HG03196 (cell line): ENCODE measurements around the gene CAPRIN2.

Experiments
- ATAC-seq: cut with Tn5 transposase; IDR thresholded peaks from one replicate; pipeline ENCODE4 v1.9.1; 2021; ENCODE audit not compliant: unreplicated experiment

CAPRIN2 gene, protein sequence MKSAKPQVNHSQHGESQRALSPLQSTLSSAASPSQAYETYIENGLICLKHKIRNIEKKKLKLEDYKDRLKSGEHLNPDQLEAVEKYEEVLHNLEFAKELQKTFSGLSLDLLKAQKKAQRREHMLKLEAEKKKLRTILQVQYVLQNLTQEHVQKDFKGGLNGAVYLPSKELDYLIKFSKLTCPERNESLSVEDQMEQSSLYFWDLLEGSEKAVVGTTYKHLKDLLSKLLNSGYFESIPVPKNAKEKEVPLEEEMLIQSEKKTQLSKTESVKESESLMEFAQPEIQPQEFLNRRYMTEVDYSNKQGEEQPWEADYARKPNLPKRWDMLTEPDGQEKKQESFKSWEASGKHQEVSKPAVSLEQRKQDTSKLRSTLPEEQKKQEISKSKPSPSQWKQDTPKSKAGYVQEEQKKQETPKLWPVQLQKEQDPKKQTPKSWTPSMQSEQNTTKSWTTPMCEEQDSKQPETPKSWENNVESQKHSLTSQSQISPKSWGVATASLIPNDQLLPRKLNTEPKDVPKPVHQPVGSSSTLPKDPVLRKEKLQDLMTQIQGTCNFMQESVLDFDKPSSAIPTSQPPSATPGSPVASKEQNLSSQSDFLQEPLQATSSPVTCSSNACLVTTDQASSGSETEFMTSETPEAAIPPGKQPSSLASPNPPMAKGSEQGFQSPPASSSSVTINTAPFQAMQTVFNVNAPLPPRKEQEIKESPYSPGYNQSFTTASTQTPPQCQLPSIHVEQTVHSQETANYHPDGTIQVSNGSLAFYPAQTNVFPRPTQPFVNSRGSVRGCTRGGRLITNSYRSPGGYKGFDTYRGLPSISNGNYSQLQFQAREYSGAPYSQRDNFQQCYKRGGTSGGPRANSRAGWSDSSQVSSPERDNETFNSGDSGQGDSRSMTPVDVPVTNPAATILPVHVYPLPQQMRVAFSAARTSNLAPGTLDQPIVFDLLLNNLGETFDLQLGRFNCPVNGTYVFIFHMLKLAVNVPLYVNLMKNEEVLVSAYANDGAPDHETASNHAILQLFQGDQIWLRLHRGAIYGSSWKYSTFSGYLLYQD

DNA sequence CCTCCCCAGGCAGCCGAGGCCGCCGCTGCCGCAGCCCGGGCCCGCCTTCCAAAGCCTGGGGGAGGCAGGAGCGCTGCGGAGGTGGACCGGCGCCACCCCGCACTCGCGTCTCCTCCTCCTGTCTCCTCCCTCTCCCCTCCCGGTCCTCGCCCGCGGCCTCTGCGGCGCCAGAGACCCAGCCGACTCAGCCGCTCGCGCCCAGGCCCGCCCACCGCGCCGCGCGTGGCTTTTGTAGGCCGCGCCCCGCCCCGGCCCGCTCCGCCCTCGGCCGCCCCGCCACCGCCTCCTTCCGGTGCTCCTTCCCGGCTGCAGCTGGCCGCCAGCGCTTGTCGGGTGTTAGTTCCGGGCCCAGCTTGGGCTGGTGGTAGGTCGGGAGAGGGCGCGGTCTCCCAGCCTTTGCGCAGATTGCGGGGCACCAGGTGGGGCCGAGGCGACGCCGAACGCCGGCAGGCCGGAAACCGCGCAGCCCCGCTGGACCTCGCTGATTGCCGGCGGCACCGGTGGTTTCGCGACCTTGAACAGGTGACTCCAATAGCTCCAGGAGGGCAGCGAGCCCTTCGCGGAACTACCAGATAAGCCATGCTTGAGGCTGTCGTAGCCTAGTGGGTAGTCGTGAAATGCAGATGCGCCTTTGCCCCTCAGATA lies at the start of gene CAPRIN2:
Gene CAPRIN2, minus strand, starts transcription at position 202 of the 645 bp plus-strand sequence. CDS start 1,431 bp downstream, outside the sequence.
- ATAC-seq: peak; percentile 97

DNA sequence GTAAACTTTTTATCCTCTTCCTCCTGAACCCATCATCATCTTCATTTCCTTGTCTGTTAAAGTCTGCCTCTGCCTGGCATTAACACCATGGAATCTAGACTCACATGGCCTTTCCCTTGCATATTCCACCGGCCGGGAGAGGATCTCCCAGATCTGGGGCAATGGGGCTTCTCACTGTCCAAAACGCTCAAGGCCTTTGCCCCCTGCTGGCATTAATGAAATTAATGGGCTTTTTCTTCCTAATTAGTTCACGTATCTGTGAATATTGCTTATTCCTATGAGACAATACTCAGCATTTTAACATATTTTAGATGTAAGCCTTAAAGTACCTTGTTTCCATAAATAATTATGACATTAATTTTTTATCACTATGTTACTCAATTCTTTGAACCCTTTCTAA lies 42.9 kb upstream of the CAPRIN2 start:
- no peak for ATAC-seq

DNA sequence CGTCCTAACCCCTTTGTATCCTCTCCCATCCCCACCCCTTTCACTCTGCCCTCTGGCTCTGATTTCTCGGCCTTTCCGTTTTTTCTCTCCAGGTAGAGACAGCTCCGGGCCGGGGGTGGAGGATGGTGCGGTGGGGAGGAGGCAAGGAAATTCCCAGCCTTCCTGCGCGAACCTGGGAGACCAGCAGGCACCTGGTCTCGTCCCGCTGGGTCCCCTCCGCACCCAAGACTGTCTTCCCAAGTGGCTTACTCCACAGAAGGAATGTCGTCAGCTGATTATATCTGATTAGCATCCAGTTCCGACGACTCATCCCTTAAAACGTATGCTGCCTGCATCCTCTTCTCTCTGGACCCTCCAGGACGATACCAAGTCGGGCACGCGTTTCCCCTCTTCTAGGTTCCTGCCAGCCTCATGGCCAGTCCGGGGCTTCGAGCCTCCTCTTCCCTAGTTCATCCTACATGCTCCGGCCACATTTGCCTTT lies 42.2 kb upstream of the CAPRIN2 start:
- no peak for ATAC-seq

DNA sequence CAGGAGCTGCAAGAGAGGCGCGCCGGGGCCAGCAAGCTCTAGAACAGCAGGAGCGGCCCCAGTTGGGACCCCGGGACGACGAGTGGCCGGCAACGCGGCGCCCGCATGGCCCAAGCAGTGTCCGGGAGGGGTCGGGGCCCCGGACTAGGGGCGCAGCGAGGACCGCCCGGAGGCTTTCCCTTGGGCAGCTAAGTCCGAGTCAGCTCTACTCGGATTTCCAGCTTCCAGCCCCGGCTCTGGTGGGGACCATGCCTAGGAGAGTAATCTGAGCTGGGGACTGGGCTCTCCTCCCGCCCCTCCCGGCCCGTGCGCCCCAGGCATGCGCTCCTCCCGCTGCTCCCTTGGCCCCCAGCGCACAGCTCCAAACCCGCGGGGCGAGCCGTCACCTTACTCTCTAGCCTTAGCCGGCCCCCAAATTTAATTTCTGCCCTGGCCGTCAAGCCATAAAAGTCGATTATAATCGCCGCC lies 41.6 kb upstream of the CAPRIN2 start:
- no peak for ATAC-seq

DNA sequence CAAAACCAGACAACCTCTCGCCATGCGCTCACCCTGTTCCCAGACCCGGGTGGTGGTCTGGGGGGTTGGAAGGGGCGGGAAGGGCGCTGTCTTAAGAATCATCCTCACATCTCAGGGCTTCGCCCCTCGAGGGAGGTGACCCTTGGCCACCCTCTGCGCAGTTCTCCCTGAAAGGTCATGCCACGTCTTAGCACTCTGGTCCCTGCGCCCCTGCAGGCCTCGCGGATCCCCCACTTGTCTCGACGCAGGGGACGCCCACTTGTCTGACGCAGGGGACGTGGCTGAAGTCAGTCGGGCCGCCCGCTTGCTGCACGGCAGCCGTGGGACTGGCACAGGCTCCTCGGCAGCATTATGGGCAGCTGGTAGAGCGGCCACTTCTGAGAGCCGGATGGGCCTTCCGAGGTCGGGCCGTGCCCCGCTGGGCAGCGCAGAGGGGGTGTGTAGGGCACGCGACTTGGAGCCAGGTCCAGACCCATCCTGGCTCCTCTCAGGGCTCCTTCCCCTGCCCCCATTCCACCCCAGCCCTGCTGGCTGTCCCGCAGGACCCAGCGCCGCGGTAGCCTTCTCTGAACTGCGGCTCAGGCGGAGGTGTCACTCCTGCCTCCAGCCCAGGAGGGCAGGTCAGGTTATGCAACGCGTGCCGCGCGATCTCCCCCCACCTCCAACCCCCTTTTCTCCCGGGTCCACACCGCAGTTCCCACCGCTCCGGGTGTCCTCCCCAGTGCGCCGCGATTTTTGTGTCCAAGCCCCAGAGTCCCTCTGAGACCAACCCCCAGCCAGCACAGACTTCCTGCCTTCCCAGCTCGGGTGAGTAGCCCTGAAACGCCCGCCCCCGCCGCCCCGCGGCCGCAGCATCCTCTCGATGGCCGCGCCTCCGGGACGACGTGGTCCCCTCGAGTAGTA lies 40.9 kb upstream of the CAPRIN2 start:
- ATAC-seq: peak; percentile 88

DNA sequence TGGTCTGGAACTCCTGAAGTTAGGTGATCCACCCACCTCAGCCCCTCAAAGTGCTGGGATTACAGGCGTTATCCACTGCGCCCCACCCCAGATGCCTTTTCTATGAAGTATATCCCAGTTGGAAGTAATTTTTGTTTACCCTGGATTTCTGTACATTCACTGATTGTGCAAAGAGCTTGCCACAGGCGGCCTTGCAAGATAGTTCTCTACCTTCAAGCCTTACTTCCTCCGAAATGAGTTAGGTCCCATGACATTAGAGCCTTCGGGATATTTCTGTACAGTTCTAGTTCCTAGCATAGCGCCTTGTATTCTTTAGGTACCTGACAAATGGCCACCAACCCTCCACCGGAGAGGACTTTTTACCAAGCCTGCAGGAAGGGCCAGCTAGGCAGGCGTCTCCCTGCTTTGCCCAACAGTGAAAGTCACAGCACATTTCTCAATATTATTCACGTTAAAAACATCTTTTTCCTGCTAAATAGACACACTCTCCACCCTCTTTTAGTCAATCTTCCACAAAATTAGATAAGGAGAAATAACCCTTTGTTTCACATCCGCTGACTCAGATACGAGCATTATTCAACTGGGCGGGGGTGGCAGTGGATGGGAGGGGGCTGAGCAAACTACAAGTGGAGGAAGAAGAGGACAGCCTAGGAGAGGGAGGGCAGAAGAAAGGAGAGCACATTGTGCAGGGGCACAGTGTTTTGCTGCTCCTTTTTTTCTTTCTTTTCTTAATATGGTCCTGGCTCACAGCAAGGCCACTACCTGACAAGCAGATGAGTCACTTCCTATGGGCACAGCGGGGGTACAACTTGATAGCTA lies 40.0 kb upstream of the CAPRIN2 start:
- ATAC-seq: no peak

DNA sequence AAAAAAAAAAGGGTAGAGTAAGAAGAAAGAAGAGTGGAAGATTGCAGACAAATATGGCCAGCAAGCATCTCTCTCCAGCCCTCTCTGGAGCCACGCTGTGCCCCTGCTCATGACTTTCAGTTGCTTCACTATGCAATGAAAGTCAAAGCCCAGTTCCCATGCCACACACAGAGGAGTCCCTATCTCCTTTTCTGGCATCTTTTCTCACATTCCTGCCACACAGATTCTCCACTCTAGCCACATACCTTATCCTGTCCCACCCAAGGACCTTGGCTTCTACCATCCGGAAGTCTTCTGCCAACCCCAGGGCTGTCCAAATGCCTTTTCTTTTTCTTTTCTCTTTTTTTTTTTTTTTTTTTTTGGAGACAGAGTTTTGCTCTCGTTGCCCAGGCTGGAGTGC lies 39.3 kb upstream of the CAPRIN2 start:
- ATAC-seq: no peak

DNA sequence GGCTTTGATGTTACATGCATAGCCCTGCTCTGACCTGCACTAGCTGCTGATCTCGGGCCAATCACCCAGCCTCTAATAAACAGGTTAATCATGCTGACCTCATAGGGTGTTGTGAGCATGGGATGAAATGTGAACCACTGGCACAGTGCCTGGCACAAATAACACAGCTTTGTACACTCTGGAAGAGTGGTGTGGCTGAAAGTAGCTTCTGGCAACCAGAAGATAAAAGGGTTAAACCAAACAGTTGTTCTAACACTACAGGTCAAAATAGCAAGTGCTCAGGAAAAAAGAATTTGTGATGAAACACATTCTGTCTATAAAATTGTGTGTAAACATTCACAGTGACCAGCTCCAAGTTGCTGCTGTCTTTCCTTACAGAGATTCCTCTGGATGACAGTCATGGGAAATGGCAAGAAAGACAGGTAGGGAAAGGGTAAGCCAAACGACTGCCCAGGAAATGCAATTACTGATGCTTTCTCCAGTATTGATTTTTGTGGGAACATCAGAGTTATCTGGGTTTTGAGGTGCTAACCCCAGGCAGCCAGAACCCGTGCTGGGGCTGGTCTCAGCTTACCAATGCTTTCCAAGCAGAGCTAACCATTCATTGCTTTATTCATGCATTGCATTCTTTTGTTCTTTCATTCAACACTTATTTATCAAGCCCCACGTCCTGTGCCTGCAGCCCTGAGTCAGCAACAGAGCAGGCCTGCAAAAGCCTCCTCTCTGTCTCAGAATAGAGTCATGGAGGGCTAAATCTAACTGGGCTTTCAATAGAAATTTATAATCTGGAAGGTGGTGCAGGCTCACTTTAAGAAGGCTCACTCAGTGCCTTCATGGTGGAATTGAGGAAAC lies 38.1 kb upstream of the CAPRIN2 start:
- ATAC-seq: no peak

DNA sequence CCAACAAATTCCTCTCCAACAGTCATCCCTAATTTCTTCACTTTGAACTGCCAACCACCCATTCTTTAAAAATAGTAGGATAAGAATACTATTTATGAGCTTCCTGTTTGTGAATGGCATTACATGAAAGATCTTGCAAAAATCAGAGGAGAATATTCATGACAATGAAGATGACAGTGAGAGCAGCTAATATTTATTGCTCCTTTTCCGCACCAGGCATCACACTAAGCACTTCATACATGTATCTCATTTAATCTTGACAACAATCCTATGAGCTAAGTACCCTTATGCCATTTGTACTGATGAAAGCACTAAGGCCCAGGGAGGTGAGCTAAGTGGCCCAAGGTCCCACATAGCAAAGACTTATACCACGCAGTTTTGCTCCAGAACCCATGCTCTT lies 37.3 kb upstream of the CAPRIN2 start:
- no peak for ATAC-seq

DNA sequence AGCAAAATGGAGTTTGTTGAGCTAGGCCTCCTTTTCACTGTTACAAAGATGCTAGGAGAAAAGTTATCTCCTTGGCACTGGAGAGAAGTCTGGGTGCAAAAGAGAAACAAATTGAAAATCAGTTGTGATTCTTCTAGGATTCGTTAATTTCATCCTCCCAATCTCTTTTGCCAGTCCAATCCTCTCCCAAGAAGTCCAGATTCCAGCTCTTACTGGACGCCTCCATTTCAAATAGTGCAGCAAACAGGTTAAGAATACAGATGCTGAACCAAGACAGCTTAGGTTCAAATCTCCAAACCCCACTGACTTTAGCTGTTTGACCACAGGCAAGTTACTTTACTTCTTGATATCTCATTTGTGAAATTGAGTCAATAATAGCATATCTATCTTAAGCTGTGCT lies 34.0 kb upstream of the CAPRIN2 start:
- ATAC-seq: no peak

DNA sequence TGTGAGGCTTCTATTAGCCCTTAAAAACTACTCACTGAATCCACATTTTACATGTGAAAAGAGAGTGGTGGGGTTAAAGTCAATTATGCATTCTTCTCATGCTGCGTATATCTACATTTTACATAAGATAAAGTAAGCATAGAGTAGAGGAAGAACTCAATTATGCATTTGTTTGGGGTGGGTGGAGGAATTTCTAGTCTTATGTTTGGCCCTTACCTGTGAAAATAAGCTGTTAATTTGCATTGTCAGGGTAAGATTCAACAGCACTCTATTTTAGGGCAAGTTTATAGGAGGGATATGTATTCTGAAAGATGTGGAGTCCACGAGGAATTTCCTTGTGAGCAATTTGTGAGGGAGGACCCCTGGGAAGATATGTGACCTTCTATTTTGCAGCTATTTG lies 30.9 kb upstream of the CAPRIN2 start:
- ATAC-seq: no peak

DNA sequence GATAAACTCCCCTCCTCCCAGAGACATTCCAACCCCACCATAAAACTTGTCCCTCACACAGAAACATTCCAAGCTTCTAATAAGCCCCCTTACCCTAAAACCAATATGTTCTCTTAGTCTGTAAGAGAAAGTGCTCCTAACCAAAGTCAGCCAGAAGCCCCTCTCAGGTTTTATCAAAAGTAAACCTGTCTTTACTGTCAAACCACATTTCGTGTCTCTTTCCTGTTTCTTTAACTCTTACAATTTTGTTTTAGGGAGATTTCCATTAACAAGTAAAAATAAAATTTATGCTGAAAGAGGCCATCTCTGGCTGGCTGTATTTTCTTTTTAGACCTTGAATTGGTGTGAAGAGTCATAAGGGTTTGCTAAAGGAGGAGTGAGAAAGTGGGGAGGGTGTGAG lies 29.8 kb upstream of the CAPRIN2 start:
- no peak for ATAC-seq

DNA sequence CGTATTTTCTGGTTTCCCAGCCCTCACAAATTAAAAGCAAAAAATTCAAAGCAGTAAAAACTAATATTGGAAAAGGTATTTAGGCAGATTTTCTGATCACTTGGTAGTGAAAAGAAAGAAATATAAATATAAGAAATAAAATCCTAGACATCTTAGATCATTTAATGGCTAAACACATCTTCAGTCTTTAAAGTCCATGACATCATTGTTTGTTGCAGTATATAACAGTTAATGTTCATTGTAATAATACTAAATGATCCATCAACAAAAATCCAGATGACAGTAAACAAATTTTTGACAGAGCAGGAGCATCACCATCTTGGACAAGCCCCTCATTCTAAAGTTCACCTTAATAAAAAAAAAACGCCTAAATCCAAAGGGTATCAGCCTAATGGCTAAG lies 29.2 kb upstream of the CAPRIN2 start:
- ATAC-seq: no peak

DNA sequence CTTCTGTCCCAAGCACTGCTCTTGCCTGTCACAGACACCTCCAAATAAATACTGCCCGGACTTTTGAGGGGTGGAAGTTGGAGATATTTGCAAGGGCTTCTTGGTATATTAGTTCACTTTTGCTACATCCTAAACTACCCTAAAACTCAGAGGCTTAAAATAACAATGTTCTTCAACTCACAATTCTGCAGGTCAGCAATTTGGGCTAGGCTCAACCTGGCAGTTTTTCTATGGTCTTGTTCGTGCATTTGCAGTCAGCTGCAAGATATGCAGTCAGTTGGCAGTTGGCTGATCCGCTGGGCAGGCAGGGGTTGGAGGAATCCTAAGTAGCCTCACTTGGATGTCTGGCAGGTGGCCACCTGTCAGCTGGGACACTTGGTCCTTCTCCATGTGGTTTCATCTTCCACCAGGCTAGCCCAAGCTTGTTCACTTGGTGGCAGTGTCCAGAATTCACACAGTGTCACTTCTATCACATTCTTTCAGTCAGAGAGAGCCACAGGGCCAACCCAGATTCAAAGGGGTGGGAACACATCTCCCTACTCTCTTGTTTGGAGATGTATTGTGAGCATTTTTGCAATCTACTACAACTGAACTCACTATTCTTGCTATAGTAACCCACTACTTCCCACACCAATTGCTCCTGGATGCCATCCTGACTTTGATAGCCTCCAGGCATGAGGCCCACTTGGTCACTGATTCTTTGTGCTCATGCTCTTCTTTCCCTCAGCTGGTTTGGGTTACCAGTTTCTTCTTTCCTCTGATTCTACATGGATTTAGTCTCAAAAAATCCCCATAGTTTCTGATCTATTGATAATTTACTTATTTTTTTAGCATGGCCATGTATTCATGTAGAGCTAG lies 27.8 kb upstream of the CAPRIN2 start:
- ATAC-seq: no peak

DNA sequence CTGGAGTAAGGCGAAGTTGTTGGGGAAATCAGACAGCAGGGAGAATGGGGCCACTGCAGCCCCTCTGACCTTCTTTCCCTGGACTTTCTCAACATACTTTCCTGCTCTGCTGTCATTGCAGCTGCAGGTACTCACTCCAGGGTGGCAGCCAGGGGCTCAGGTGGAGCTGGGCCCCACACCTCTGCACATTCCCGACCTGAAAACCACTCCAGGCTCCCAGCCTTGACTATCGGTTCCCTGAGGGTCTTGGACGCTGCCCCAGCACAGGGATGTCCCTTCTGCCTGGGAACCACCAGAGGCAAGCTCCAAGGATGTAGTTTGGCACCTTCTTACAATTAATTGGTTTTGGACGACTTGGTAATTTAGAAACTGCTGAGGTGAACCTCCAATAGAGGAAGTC lies 24.8 kb upstream of the CAPRIN2 start:
- ATAC-seq: no peak

DNA sequence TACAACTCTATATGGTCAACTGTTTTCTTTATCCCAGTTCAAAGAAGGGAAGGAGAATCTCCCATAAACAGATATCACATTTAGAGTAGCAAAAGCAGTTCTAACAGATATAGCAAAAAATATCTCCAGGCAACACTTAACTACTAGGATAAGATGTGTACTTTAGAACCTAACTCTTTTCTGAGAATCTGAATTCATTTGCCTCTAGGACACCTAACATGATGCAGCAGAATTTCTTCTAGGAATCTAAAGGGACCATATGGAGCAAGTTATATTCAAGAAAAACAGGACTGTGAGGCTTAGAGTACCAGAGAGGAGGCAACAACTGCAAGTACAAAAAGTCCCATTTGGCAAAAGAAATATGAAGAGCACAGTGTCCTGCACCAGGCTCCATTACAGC lies 24.4 kb upstream of the CAPRIN2 start:
- ATAC-seq: no peak

DNA sequence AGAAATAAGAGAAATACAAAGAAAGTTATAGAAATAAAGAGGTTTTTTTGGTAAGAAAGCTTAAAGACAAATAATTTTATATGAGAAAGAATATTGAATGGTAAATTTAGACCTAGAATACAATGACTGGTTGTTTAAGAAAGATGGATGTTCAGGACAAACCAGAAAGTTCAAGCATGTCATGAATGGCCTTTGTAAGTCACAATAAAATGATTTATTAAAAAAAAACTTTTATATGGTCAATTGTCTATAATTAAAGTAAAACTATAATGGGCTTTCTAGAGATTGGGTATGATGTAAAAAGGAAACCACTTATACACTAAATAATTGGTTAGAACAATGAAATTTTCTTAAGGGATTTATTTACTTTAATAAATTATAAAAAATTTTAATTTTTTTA lies 19.8 kb upstream of the CAPRIN2 start:
- ATAC-seq: no peak
